Stimulated activated CD4-positive, alpha-beta T cell treated with anti-CD3 and anti-CD28 coated beads, Interleukin-1b, Interleukin-23, amount 100 ng/mL, for 48 hours (primary cell): ENCODE measurements around the gene NIM1K.
A peak's percentile ranks its signal among the peaks of the same experiment; 100 is the strongest.
"Not testable (repeated sequence)": the region's sequence is repeated elsewhere in the genome, so short reads cannot be mapped to it uniquely, and the experiment has no call there.

ENCODE experiments used
- DNase-seq: peaks from one replicate; pipeline ENCODE4 v3.0.0-alpha.2; 2020

The NIM1K gene

GRCh38 chr5:43315682-43316081 lies 123.7 kb downstream of the NIM1K start:
- DNase-seq = peak; percentile 63

- DNase-seq = no peak
These were observed 124.4 kb downstream of the NIM1K start for GRCh38 chr5:43316421-43316820.

DNA sequence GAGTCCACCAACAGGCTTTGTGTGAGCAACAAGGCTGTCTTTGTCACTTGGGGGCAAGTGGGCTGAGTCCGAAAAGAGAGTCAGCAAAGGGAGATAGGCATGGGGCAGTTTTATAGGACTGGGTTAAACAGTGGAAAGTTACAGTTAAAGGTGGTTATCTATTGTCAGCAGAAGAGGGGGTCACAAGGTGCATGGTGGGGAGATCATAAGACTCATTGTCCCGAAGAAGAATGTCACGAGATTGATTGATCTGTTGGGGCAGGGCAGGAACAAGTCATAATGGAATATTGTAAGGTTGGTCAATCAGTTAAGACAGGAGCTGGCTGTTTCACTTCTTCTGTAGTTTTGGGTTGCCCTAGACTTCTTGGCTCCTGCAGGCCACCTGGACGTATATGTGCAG lies 128.8 kb downstream of the NIM1K start:
- DNase-seq = no peak

DNA sequence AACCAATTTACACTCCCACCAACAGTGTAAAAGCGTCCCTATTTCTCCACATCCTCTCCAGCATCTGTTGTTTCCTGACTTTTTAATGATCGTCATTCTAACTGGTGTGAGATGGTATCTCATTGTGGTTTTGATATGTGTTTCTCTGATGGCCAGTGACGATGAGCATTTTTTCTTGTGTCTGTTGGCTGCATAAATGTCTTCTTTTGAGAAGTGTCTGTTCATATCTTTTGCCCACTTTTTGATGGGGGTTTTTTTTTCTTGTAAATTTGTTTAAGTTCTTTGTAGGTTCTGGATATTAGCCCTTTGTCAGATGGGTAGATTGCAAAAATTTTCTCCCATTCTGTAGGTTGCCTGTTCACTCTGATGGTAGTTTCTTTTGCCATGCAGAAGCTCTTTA lies 131.5 kb downstream of the NIM1K start:
- not testable (repeated sequence) for DNase-seq

GRCh38 chr5:43325624-43326023 lies 133.6 kb downstream of the NIM1K start:
- not testable (repeated sequence) for DNase-seq
